Measurements from ENCODE around the gene PRR19. TPM values are rescaled to one million over a fixed set of nuclear protein-coding genes. Genes with fewer than 3 reads are reported as not detected.

Gene PRR19
- total RNA-seq, 1 experiment from 2014 or later, result 0.93 TPM

DNA sequence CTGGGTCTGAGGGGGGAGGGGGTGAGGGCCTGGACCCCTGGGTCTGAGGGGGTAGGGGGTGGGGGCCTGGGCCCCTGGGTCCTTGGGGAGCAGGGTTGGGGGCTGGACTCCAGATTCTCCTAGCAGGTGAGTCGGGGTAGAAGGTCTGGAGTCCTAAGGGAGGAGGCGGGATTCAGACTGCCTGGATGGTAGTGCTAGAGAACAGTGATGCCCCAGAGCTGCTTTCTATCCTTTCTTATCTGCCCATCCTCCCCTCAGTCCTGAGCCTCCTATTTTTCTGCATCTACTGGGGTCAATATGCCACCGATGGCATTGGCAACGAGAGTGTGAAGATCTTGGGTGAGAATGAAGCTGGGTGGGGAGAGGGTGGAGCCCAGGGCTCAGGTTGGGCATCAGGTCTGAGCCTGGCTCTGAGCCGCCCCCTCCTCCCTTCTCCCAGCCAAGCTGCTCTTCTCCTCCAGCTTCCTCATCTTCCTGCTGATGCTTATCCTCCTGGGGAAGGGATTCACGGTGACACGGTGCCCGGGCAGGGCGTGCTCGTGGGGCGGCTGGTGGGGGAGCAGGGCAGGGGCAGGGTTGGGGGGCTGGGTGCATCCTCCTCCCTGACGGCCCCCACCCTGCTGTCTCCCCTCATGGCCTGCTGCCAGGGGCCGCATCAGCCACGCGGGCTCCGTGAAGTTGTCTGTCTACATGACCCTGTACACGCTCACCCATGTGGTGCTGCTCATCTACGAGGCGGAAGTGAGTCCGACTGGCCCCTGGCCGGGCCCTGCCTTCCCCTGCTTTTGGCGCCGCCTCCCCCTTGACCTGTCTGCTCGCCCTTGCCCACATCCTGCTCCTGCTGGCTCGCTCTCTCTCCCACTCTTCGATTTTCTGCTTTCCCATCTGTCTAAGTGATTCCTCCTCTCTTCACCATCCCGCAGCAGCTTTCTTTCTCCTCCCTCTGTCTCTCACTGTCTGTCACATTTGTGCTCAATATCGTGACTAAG lies 14.6 kb downstream of the PRR19 start (continued):
- no peak for TF ChIP-seq TCF7L2 (IDR thresholded peaks at IDR 0.05; ENCODE audit: borderline replicate concordance, extremely low read depth, insufficient read depth, insufficient read length)
- TF ChIP-seq, protein P1, sequence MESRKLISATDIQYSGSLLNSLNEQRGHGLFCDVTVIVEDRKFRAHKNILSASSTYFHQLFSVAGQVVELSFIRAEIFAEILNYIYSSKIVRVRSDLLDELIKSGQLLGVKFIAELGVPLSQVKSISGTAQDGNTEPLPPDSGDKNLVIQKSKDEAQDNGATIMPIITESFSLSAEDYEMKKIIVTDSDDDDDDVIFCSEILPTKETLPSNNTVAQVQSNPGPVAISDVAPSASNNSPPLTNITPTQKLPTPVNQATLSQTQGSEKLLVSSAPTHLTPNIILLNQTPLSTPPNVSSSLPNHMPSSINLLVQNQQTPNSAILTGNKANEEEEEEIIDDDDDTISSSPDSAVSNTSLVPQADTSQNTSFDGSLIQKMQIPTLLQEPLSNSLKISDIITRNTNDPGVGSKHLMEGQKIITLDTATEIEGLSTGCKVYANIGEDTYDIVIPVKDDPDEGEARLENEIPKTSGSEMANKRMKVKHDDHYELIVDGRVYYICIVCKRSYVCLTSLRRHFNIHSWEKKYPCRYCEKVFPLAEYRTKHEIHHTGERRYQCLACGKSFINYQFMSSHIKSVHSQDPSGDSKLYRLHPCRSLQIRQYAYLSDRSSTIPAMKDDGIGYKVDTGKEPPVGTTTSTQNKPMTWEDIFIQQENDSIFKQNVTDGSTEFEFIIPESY (IDR thresholded peaks at IDR 0.05; ENCODE audit: extremely low read depth, insufficient replicate concordance, low read length), result no peak
- TF ChIP-seq SRF (IDR thresholded peaks at IDR 0.05; ENCODE audit: low read depth), result no peak

DNA sequence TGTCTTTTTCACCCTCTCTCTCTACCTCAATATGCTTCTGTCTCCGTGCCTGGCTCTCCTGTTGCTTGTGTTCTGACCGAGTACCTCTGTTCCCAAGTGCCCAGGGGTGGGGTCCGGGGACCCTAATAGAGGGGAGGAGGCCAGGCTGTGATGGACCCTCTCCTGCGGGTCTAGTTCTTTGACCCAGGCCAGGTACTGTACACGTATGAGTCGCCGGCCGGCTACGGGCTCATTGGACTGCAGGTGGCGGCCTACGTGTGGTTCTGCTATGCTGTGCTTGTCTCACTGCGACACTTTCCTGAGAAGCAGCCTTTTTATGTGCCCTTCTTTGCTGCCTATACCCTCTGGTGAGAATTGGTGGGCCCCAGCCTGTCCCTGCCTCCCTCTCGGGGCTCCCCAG lies 15.6 kb downstream of the PRR19 start:
- Histone ChIP-seq H3K9me3 (ENCODE audit: control insufficient read depth in 1 of 2, insufficient read depth in 1 of 2, low read depth in 1 of 2, low read length in 2 of 2) (no peaks in the 10 kb centered on the region), H3K79me2 (ENCODE audit: insufficient read depth, low read length) (no peaks in the 10 kb centered on the region), H3K4me3 (replicated peaks in 1 of 2; ENCODE audit: low read depth in 1 of 2, low read length in 2 of 2) (no peak overlapping the region), H3K9ac (ENCODE audit: low read length) (no peak overlapping the region), H3K27me3 (ENCODE audit: insufficient read depth, low read length) (no peaks in the 10 kb centered on the region), H4K20me1 (ENCODE audit: insufficient read depth) (no peaks in the 10 kb centered on the region), H3K4me1 (ENCODE audit: control insufficient read depth in 1 of 2, insufficient read depth in 2 of 2, low read length in 2 of 2) (peaks cover 0 to 14% of the 10 kb centered on the region in 2 experiments; a peak in 2 of 4 replicates), H3K4me2 (ENCODE audit: low read length) (no peak overlapping the region), H2AFZ (ENCODE audit: low read depth, low read length, poor library complexity, severe bottlenecking) (no peak overlapping the region), H3K36me3 (ENCODE audit: control insufficient read depth in 1 of 2, insufficient read depth in 2 of 2, low read length in 2 of 2) (no peaks in the 10 kb centered on the region), H3K27ac (ENCODE audit: low read depth, low read length) (no peak overlapping the region), H3K9me2 (ENCODE audit: insufficient read depth) (no peaks in the 10 kb centered on the region)
- ChIA-PET POLR2A (no interaction called here), RAD21 (ENCODE audit: low non-redundant PET in 1 of 2, low total read pairs in 2 of 2, uncharacterized antibody in 2 of 2, unreplicated experiment in 2 of 2) (no interaction called here), CTCF (no interaction called here)
- no peak for TF ChIP-seq YY1 (IDR thresholded peaks at IDR 0.05; ENCODE audit: extremely low read depth, insufficient replicate concordance, low read depth, low read length)
- DNase-seq (ENCODE audit: low read depth, low spot score), result no peak
- no TSS peak for BruUV-seq (replicated peaks)
- no peak for ATAC-seq
- intact Hi-C loops (cut with micrococcal nuclease), result no loop called here

Data from HCT116 (cell line).